GM19023 (cell line): ENCODE data around the gene KLRF2.

ENCODE experiments used
- ATAC-seq: cut with Tn5 transposase; IDR thresholded peaks from one replicate; pipeline ENCODE4 v1.9.1; 2021; ENCODE audit warnings: mild to moderate bottlenecking, moderate library complexity; ENCODE audit not compliant: unreplicated experiment

KLRF2 gene

GRCh38 chr12:9933958-9934357 lies 52.7 kb downstream of the KLRF2 start:
- ATAC-seq, result no peak

- ATAC-seq, result no peak
Observed at GRCh38 chr12:9935026-9935425, 53.7 kb downstream of the KLRF2 start.

GRCh38 chr12:9936591-9936990 lies 55.3 kb downstream of the KLRF2 start:
- no peak for ATAC-seq

GRCh38 chr12:9940375-9940774 lies 59.1 kb downstream of the KLRF2 start:
- no peak for ATAC-seq

- no peak for ATAC-seq
Observed at GRCh38 chr12:9941838-9942237, 60.5 kb downstream of the KLRF2 start.

GRCh38 chr12:9943240-9943639 lies 62.0 kb downstream of the KLRF2 start:
- no peak for ATAC-seq

- ATAC-seq, result no peak
Observed at GRCh38 chr12:9944391-9944790, 63.1 kb downstream of the KLRF2 start.
